Mammary epithelial cell (primary cell): ENCODE data around the gene ANXA2.

Source experiments
- CTCF ChIP-seq, 2 donors: IDR thresholded peaks in 1 of 2; conservative IDR thresholded peaks in 1 of 2; 2 replicates each; pipeline ENCODE4 v1.5.1; 2011 to 2012; ENCODE audit warnings: inconsistent platforms in 2 of 2, low read length in 2 of 2, mild to moderate bottlenecking in 2 of 2, control low read depth in 1 of 2, low read depth in 1 of 2; ENCODE audit not compliant: insufficient read depth in 1 of 2; ENCODE audit errors: extremely low read depth in 1 of 2
- EZH2 ChIP-seq: IDR thresholded peaks from 2 replicates; pipeline ENCODE4 v1.6.1; 2012; ENCODE audit warnings: low read length, inconsistent platforms, borderline replicate concordance

- no peak for TF ChIP-seq CTCF (conservative IDR thresholded peaks at IDR 0.05 in 1 of 2, IDR thresholded peaks at IDR 0.05 in 1 of 2; ENCODE audit: extremely low read depth in 1 of 2, insufficient read depth in 1 of 2, low read depth in 1 of 2, low read length in 2 of 2)
- TF ChIP-seq EZH2 = no peak
Observed at GRCh38 chr15:60370105-60370868, 27.5 kb downstream of the ANXA2 start.
